Central memory CD8-positive, alpha-beta T cell (primary cell): ENCODE measurements around the gene POU2AF1.

Experiments used
- ATAC-seq: fragments of 150-1000 bp; cut with Tn5 transposase; replicated peaks from 2 replicates; pipeline ENCODE4 v1.10.0; 2022; ENCODE audit warnings: mild to moderate bottlenecking, moderate FRiP score, moderate number of reproducible peaks; ENCODE audit not compliant: poor library complexity, severe bottlenecking; ENCODE audit errors: extremely low read depth
- DNase-seq, 2 donors: peaks; one replicate each; pipeline ENCODE4 v3.0.0; 2021; ENCODE audit warnings: low spot score in 2 of 2
- H3K27ac Mint-ChIP-seq: one replicate; pipeline ENCODE4 v1.8.0; 2022; ENCODE audit warnings: low read depth, mild to moderate bottlenecking, moderate library complexity, mixed read lengths
- H3K27me3 Mint-ChIP-seq: one replicate; pipeline ENCODE4 v1.8.0; 2022; ENCODE audit warnings: mixed read lengths
- H3K36me3 Mint-ChIP-seq: one replicate; pipeline ENCODE4 v1.8.0; 2022; ENCODE audit warnings: mild to moderate bottlenecking, moderate library complexity, mixed read lengths; ENCODE audit not compliant: insufficient read depth
- H3K4me1 Mint-ChIP-seq: one replicate; pipeline ENCODE4 v1.8.0; 2022; ENCODE audit warnings: mixed read lengths
- H3K4me3 Mint-ChIP-seq: one replicate; pipeline ENCODE4 v1.8.0; 2022; ENCODE audit warnings: mild to moderate bottlenecking, moderate library complexity, mixed read lengths
- H3K9me3 Mint-ChIP-seq: one replicate; pipeline ENCODE4 v1.8.0; 2022; ENCODE audit warnings: mixed read lengths

POU2AF1 gene

GRCh38 chr11:111417011-111417765 is 38.1 kb upstream of the POU2AF1 start:
- H3K9me3 Mint-ChIP-seq: no peaks in the 10 kb centered on the region
- no peak overlapping the region for H3K4me3 Mint-ChIP-seq
- no peak overlapping the region for H3K27ac Mint-ChIP-seq
- no peak for DNase-seq
- H3K36me3 Mint-ChIP-seq: no peaks in the 10 kb centered on the region
- peak; percentile 41 for ATAC-seq
- no peaks in the 10 kb centered on the region for H3K27me3 Mint-ChIP-seq
- peaks cover 5% of the 10 kb centered on the region for H3K4me1 Mint-ChIP-seq

GRCh38 chr11:111416231-111416960 is 37.3 kb upstream of the POU2AF1 start:
- H3K9me3 Mint-ChIP-seq: no peaks in the 10 kb centered on the region
- H3K4me3 Mint-ChIP-seq: no peak overlapping the region
- H3K27me3 Mint-ChIP-seq: no peaks in the 10 kb centered on the region
- no peak for ATAC-seq
- DNase-seq: no peak
- H3K27ac Mint-ChIP-seq: no peak overlapping the region
- peaks cover 5% of the 10 kb centered on the region for H3K4me1 Mint-ChIP-seq
- H3K36me3 Mint-ChIP-seq: no peaks in the 10 kb centered on the region

- Mint-ChIP-seq H3K4me1 (peaks cover 5% of the 10 kb centered on the region), H3K36me3 (no peaks in the 10 kb centered on the region), H3K27ac (no peak overlapping the region)
These were observed 35.9 kb upstream of the POU2AF1 start for GRCh38 chr11:111414936-111415335.

GRCh38 chr11:111414267-111414931 is 35.3 kb upstream of the POU2AF1 start:
- no peak for DNase-seq
- H3K4me3 Mint-ChIP-seq: no peak overlapping the region
- no peak overlapping the region for H3K27ac Mint-ChIP-seq
- no peak for ATAC-seq
- no peaks in the 10 kb centered on the region for H3K36me3 Mint-ChIP-seq
- H3K4me1 Mint-ChIP-seq: peaks cover 5% of the 10 kb centered on the region
- H3K9me3 Mint-ChIP-seq: no peaks in the 10 kb centered on the region
- H3K27me3 Mint-ChIP-seq: no peaks in the 10 kb centered on the region

More at GRCh38 chr11:111414936-111415335, 35.9 kb upstream of the POU2AF1 start:
- no peak overlapping the region for H3K4me3 Mint-ChIP-seq
- ATAC-seq (no peak), DNase-seq (no peak)
- no peaks in the 10 kb centered on the region for H3K27me3 Mint-ChIP-seq
- H3K9me3 Mint-ChIP-seq: no peaks in the 10 kb centered on the region

- Mint-ChIP-seq H3K4me1 (peaks cover 5% of the 10 kb centered on the region), H3K27ac (no peak overlapping the region), H3K4me3 (no peak overlapping the region), H3K27me3 (no peaks in the 10 kb centered on the region), H3K9me3 (no peaks in the 10 kb centered on the region), H3K36me3 (no peaks in the 10 kb centered on the region)
- ATAC-seq (no peak), DNase-seq (no peak)
These were observed 34.8 kb upstream of the POU2AF1 start for GRCh38 chr11:111413849-111414248.

- no peak overlapping the region for H3K4me3 Mint-ChIP-seq
- no peak overlapping the region for H3K27ac Mint-ChIP-seq
- H3K9me3 Mint-ChIP-seq: no peaks in the 10 kb centered on the region
- no peaks in the 10 kb centered on the region for H3K27me3 Mint-ChIP-seq
- peaks cover 5% of the 10 kb centered on the region for H3K4me1 Mint-ChIP-seq
- no peak for DNase-seq
- no peak for ATAC-seq
- H3K36me3 Mint-ChIP-seq: no peaks in the 10 kb centered on the region
These were observed 33.2 kb upstream of the POU2AF1 start for GRCh38 chr11:111412293-111412692.

- H3K4me3 Mint-ChIP-seq: no peak overlapping the region
- no peaks in the 10 kb centered on the region for H3K9me3 Mint-ChIP-seq
- H3K27ac Mint-ChIP-seq: no peak overlapping the region
- no peaks in the 10 kb centered on the region for H3K27me3 Mint-ChIP-seq
- ATAC-seq (no peak), DNase-seq (no peak)
- H3K36me3 Mint-ChIP-seq: no peaks in the 10 kb centered on the region
- peaks cover 5% of the 10 kb centered on the region for H3K4me1 Mint-ChIP-seq
These were observed 32.4 kb upstream of the POU2AF1 start for GRCh38 chr11:111411456-111411855.

- no peaks in the 10 kb centered on the region for H3K36me3 Mint-ChIP-seq
- no peaks in the 10 kb centered on the region for H3K27me3 Mint-ChIP-seq
- no peak for DNase-seq
- no peak for ATAC-seq
- H3K4me1 Mint-ChIP-seq: peaks cover 5% of the 10 kb centered on the region
- no peak overlapping the region for H3K27ac Mint-ChIP-seq
- no peak overlapping the region for H3K4me3 Mint-ChIP-seq
- no peaks in the 10 kb centered on the region for H3K9me3 Mint-ChIP-seq
These were observed 31.9 kb upstream of the POU2AF1 start for GRCh38 chr11:111410951-111411350.

- peaks cover 5% of the 10 kb centered on the region for H3K4me1 Mint-ChIP-seq
- no peak for ATAC-seq
- H3K27me3 Mint-ChIP-seq: no peaks in the 10 kb centered on the region
- H3K4me3 Mint-ChIP-seq: no peak overlapping the region
- no peak for DNase-seq
- H3K36me3 Mint-ChIP-seq: no peaks in the 10 kb centered on the region
- no peaks in the 10 kb centered on the region for H3K9me3 Mint-ChIP-seq
- H3K27ac Mint-ChIP-seq: no peak overlapping the region
These were observed 30.8 kb upstream of the POU2AF1 start for GRCh38 chr11:111409915-111410314.

- no peak for DNase-seq
- H3K9me3 Mint-ChIP-seq: no peaks in the 10 kb centered on the region
- no peak overlapping the region for H3K4me3 Mint-ChIP-seq
- H3K4me1 Mint-ChIP-seq: no peaks in the 10 kb centered on the region
- H3K27ac Mint-ChIP-seq: no peak overlapping the region
- no peaks in the 10 kb centered on the region for H3K27me3 Mint-ChIP-seq
- no peaks in the 10 kb centered on the region for H3K36me3 Mint-ChIP-seq
- no peak for ATAC-seq
These were observed 30.0 kb upstream of the POU2AF1 start for GRCh38 chr11:111408789-111409727.

- no peaks in the 10 kb centered on the region for H3K36me3 Mint-ChIP-seq
- ATAC-seq (no peak), DNase-seq (no peak)
- no peak overlapping the region for H3K27ac Mint-ChIP-seq
- H3K4me3 Mint-ChIP-seq: no peak overlapping the region
- no peaks in the 10 kb centered on the region for H3K9me3 Mint-ChIP-seq
- no peaks in the 10 kb centered on the region for H3K27me3 Mint-ChIP-seq
- no peaks in the 10 kb centered on the region for H3K4me1 Mint-ChIP-seq
These were observed 28.6 kb upstream of the POU2AF1 start for GRCh38 chr11:111407652-111408051.

- H3K36me3 Mint-ChIP-seq: no peaks in the 10 kb centered on the region
- no peak overlapping the region for H3K27ac Mint-ChIP-seq
- no peaks in the 10 kb centered on the region for H3K27me3 Mint-ChIP-seq
- no peak for ATAC-seq
- no peaks in the 10 kb centered on the region for H3K9me3 Mint-ChIP-seq
- H3K4me1 Mint-ChIP-seq: no peaks in the 10 kb centered on the region
- DNase-seq: no peak
- H3K4me3 Mint-ChIP-seq: no peak overlapping the region
These were observed 27.5 kb upstream of the POU2AF1 start for GRCh38 chr11:111406589-111406988.
